Right lobe of liver (tissue), 6 donors: Measurements from ENCODE around the gene OLFML2B. TPM values are rescaled to one million over a fixed set of nuclear protein-coding genes. Genes with fewer than 3 reads are reported as not detected.

ENCODE experiments used
- ATAC-seq, 4 donors: fragments of 200-7000 bp; cut with Tn5 transposase; one replicate each; pipeline ENCODE4 v1.9.1; 2020; ENCODE audit warnings: mild to moderate bottlenecking in 4 of 4, moderate library complexity in 4 of 4
- DNase-seq, 3 donors: peaks; one replicate each; pipeline ENCODE4 v3.0.0-alpha.2; 2020
- H3K27ac ChIP-seq, 3 donors: fragments of 200-600 bp; one replicate each; pipeline ENCODE4 v1.8.0; 2022
- H3K27me3 ChIP-seq, 2 donors: fragments of 200-600 bp; one replicate each; pipeline ENCODE4 v1.8.0; 2022
- H3K36me3 ChIP-seq, 4 donors: fragments of 200-600 bp; sonication (generic) in 1 of 4; one replicate each; pipeline versions ENCODE4 v1.5.1 to v1.8.0; 2017 to 2022; ENCODE audit warnings: control low read depth in 1 of 4
- H3K4me1 ChIP-seq, 4 donors: fragments of 200-600 bp; sonication (generic) in 1 of 4; one replicate each; pipeline versions ENCODE4 v1.5.1 to v1.8.0; 2017 to 2022; ENCODE audit warnings: control low read depth in 1 of 4
- H3K4me3 ChIP-seq, 3 donors: fragments of 200-600 bp; one replicate each; pipeline ENCODE4 v1.8.0; 2022
- H3K9me3 ChIP-seq, 4 donors: fragments of 200-600 bp; sonication (generic) in 1 of 4; one replicate each; pipeline versions ENCODE4 v1.5.1 to v1.8.0; 2017 to 2022; ENCODE audit warnings: control low read depth in 1 of 4
- CTCF ChIP-seq, 4 donors: fragments of 200-600 bp in 3 of 4; fragments of 450-650 bp in 1 of 4; IDR thresholded peaks; one replicate each; pipeline versions ENCODE4 v1.5.1 to v1.8.0; 2016 to 2022; ENCODE audit warnings: antibody characterized with exemption in 4 of 4, mild to moderate bottlenecking in 2 of 4
- POLR2A ChIP-seq: fragments of 450-650 bp; IDR thresholded peaks from one replicate; pipeline ENCODE4 v1.6.1; 2017; ENCODE audit warnings: antibody characterized with exemption, mild to moderate bottlenecking
- WGBS: methylation state at CpG from one replicate; pipeline ENCODE4 v1.1.6; 2018; ENCODE audit warnings: low coverage, low lambda C conversion rate; ENCODE audit not compliant: insufficient coverage; ENCODE audit errors: missing lambda C conversion rate; 5-methylcytosine and 5-hydroxymethylcytosine counted together
- intact Hi-C, 2 donors: fragments of 100-400 bp; cut with DNase I; formaldehyde crosslinking; loops; one replicate each; pipeline versions ENCODE4 v1.11.2 to v1.14.1; 2022
- total RNA-seq, 6 experiments: library from RNA; depleted of rRNA in 2 of 6; stranded (reverse); fragments of >200 nt in 2 of 6; fragmentation: NEBNext Ultra II Directional in 3 of 6; extraction: Animal tissue kit (Norgen Biotek cat#: 25700) in 3 of 6; gene quantifications; one replicate each; pipeline versions ENCODE4 v1.1.0 to v1.2.4, GENCODE V29; 2016 to 2023
- donor health status: DM: no; HTN: yes; CAD: no.
- donor health status: DM: no; HTN: no; CAD: no.
- donor health status: DM: no; HTN: no; CAD: no.
- donor health status: DM: no; HTN: yes; CAD: no.
- donor health status: DM: no; HTN: yes; CAD: no.

Gene OLFML2B
- total RNA-seq, 6 experiments from 2014 or later = 0.37 to 2.1 (median 1.3) TPM

GRCh38 chr1:162026881-162027280 is 3.2 kb upstream of the OLFML2B start:
- no peak overlapping the region for H3K27ac ChIP-seq
- intact Hi-C loops = no loop called here
- peaks cover 0 to 10% (median 0%) of the 10 kb centered on the region in 4 donors for H3K4me1 ChIP-seq
- no peak overlapping the region for H3K4me3 ChIP-seq
- H3K27me3 ChIP-seq = peaks cover 0 to 11% of the 10 kb centered on the region in 2 donors
- DNase-seq (no peak), ATAC-seq (no peak)
- no peaks in the 10 kb centered on the region for H3K9me3 ChIP-seq
- no peaks in the 10 kb centered on the region for H3K36me3 ChIP-seq
- WGBS = 40% methylated on average over 2 of the region's 2 CpGs
- TF ChIP-seq POLR2A (no peak), CTCF (IDR thresholded peaks at IDR 0.05) (no peak)

DNA sequence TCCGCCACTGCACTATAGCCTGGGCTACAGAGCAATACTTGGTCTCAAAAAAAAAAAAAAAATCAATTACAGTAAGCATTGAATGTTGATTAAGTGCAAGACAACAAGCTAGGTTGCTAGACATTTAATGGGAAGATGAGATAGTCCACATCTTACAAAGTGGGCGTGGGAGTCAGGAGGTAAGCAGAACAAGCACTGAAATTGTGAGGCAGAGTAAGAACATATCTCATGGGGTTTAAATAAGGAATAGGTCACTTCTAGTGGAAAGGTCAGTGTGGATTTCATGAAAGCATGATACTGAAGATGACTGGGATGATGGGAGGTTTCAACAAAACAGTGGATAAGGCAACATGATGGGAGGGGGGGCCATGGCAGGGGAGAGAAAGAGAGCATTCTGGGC is 1.9 kb upstream of the OLFML2B start:
- H3K27me3 ChIP-seq = peaks cover 0 to 11% of the 10 kb centered on the region in 2 donors
- ATAC-seq (no peak), DNase-seq (no peak)
- intact Hi-C loops = no loop called here
- 92% methylated on average over 1 of the region's 2 CpGs for WGBS
- H3K4me1 ChIP-seq = peaks cover 0 to 10% (median 0%) of the 10 kb centered on the region in 4 donors
- no peak overlapping the region for H3K27ac ChIP-seq
- TF ChIP-seq CTCF (IDR thresholded peaks at IDR 0.05) (no peak), POLR2A (no peak)
- no peaks in the 10 kb centered on the region for H3K36me3 ChIP-seq
- H3K9me3 ChIP-seq = no peaks in the 10 kb centered on the region
- H3K4me3 ChIP-seq = no peak overlapping the region

DNA sequence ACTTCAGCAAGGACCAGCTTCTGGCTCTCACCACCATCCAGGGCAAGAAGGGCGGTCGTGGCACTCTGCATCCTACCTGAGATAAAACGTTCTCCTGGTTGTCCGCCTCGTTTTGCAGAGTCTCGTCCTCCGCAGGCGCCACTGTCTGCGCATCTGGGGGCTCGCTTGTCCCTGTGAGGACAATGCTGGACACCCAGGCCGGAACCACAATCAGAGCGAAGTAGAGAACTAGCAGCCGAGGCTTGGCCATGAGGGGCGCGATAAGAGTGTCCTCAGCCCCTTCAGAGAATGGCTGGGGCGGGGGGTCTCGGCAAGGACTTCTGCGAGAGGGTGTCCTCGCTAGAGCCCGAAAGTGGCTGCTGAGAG is 505 bp downstream of the OLFML2B start:
- peaks cover 0 to 10% (median 0%) of the 10 kb centered on the region in 4 donors for H3K4me1 ChIP-seq
- H3K4me3 ChIP-seq = peak overlapping the region; percentile 41 to 57 (median 53)
- peaks cover 0 to 11% of the 10 kb centered on the region in 2 donors for H3K27me3 ChIP-seq
- WGBS = 66% methylated on average over 13 of the region's 20 CpGs
- no peak for ATAC-seq
- H3K36me3 ChIP-seq = no peaks in the 10 kb centered on the region
- no peak for TF ChIP-seq CTCF (IDR thresholded peaks at IDR 0.05)
- no peak for TF ChIP-seq POLR2A
- intact Hi-C loops = no loop called here
- no peak for DNase-seq
- H3K27ac ChIP-seq = no peak overlapping the region
- H3K9me3 ChIP-seq = no peaks in the 10 kb centered on the region

DNA sequence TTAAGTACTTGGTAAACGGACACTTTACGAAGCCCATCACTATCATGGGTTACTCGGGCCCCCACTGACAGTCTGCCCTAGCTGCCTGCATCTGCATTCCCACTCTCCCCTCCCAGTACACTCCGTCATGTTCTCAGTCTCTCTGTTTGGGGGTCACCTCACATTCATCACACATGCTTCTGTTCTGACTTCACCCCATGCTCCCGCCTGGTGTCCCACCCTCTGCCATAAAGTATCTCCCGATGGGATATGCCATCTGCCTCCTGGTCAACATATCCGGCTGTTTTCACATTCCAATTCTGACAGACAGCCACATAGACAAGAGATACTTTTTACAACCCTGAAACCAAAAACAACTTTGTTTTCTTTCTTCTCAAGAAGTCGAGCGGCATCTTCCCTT is 1.0 kb downstream of the OLFML2B start:
- Histone ChIP-seq H3K4me1 (peaks cover 0 to 10% (median 0%) of the 10 kb centered on the region in 4 donors), H3K27me3 (peaks cover 0 to 11% of the 10 kb centered on the region in 2 donors), H3K9me3 (no peaks in the 10 kb centered on the region), H3K36me3 (no peaks in the 10 kb centered on the region), H3K4me3 (no peak overlapping the region), H3K27ac (no peak overlapping the region)
- no peak for DNase-seq
- intact Hi-C loops = no loop called here
- no peak for ATAC-seq
- TF ChIP-seq CTCF (IDR thresholded peaks at IDR 0.05) (no peak), POLR2A (no peak)
- 81% methylated on average over 9 of the region's 9 CpGs for WGBS

GRCh38 chr1:162021124-162021523 is 2.5 kb downstream of the OLFML2B start:
- H3K36me3 ChIP-seq = no peaks in the 10 kb centered on the region
- no peak overlapping the region for H3K27ac ChIP-seq
- ATAC-seq (no peak), DNase-seq (no peak)
- H3K9me3 ChIP-seq = no peaks in the 10 kb centered on the region
- 50% methylated on average over 1 of the region's 4 CpGs for WGBS
- no peak overlapping the region for H3K4me3 ChIP-seq
- TF ChIP-seq POLR2A = no peak
- intact Hi-C loops = no loop called here
- peaks cover 0 to 10% (median 0%) of the 10 kb centered on the region in 4 donors for H3K4me1 ChIP-seq
- peaks cover 0 to 11% of the 10 kb centered on the region in 2 donors for H3K27me3 ChIP-seq
